Measurements from ENCODE around the gene ADSS1.

GRCh38 chr14:104715416-104715815 lies 8.6 kb upstream of the ADSS1 start:
- TF ChIP-seq CTCF (IDR thresholded peaks at IDR 0.05) (no peak), EP300 (IDR thresholded peaks at IDR 0.05) (no peak), POLR2AphosphoS5 (IDR thresholded peaks at IDR 0.05) (no peak), POLR2A (IDR thresholded peaks at IDR 0.05) (no peak)

All from suprapubic skin (tissue), 4 donors.